Urinary bladder (tissue), 4 donors: ENCODE measurements around the gene ACER1. TPM values are rescaled to one million over a fixed set of nuclear protein-coding genes. Genes with fewer than 3 reads are reported as not detected.
"Not testable (repeated sequence)": the region's sequence is repeated elsewhere in the genome, so short reads cannot be mapped to it uniquely, and the experiment has no call there.

Source experiments
- DNase-seq: peaks from one replicate; pipeline ENCODE4 v3.0.0-alpha.2; 2015; ENCODE audit errors: extremely low spot score
- H3K27ac ChIP-seq: one replicate; pipeline ENCODE4 v1.5.1; 2013; ENCODE audit warnings: low read depth, mild to moderate bottlenecking, moderate library complexity
- H3K36me3 ChIP-seq: one replicate; pipeline ENCODE4 v1.6.1; 2013; ENCODE audit warnings: mild to moderate bottlenecking, moderate library complexity; ENCODE audit not compliant: insufficient read depth
- H3K4me1 ChIP-seq: one replicate; pipeline ENCODE4 v1.6.1; 2013; ENCODE audit warnings: mild to moderate bottlenecking, moderate library complexity; ENCODE audit not compliant: insufficient read depth
- H3K4me3 ChIP-seq: one replicate; pipeline ENCODE4 v1.5.1; 2013; ENCODE audit warnings: low read depth, low read length
- WGBS: extraction: QIAGEN DNeasy Blood & Tissue Kit; methylation state at CpG from one replicate; pipeline ENCODE4 v1.1.7; 2013; 5-methylcytosine and 5-hydroxymethylcytosine counted together
- polyA plus RNA-seq: library from polyadenylated mRNA; stranded (reverse); fragments of 200-250 nt; gene quantifications from one replicate; pipeline ENCODE4 v1.2.3, GENCODE V29; 2013
- total RNA-seq: library from RNA; depleted of rRNA; stranded (reverse); fragments of >200 nt; gene quantifications from one replicate; pipeline ENCODE4 v1.2.3, GENCODE V29; 2014
- donor health status: healthy with polysubstance abuse.
- donor health status: healthy.

Gene ACER1
- total and polyA plus RNA-seq, 2 donors: 0.11 TPM; not detected in 1

DNA sequence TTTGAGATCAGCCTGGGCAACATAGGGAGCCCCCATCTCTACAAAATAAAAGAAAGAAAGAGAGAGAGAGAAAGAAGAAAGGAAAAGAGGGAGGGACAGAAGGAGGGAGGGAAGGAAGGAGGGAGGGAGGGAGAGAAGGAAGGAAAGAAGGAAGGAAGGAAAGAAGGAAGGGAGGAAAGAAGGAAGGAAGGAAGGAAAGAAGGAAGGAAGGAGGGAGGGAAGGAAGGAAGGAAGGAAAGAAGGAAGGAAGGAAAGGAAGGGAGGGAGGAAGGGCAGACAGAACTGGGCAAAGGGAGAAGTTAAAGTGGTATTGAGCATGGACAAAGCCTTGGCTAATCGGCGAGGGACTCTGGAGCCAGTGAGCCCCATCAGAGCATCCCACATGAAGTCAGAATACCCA, 15.9 kb upstream of the ACER1 start:
- not testable (repeated sequence) for H3K4me1 ChIP-seq, DNase-seq, H3K27ac ChIP-seq, H3K4me3 ChIP-seq, H3K36me3 ChIP-seq
- WGBS: 76% methylated on average over 2 of the region's 2 CpGs

DNA sequence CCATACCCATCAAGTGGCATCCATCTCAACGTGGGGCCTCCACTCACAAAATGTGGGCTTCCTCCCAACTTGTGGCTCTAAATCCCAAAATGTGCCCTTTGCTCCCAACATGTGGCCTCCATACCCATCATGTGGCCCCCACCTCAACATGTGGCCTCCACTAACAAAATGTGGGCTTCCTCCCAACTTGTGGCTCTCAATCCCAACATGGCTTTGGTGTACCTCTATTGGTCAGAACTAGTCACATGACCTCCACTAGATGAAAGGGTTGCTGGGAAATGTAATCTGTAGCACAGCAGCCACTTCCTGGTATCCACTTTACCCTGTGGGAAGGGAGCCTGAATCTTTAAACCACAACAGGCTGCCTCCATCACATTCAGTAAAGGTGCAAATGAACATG, 10.1 kb upstream of the ACER1 start:
- no peak overlapping the region for H3K27ac ChIP-seq
- WGBS: 92% methylated on average over 1 of the region's 1 CpG
- DNase-seq: no peak
- no peak overlapping the region for H3K4me3 ChIP-seq
- no peaks in the 10 kb centered on the region for H3K4me1 ChIP-seq
- peaks cover 1% of the 10 kb centered on the region for H3K36me3 ChIP-seq

DNA sequence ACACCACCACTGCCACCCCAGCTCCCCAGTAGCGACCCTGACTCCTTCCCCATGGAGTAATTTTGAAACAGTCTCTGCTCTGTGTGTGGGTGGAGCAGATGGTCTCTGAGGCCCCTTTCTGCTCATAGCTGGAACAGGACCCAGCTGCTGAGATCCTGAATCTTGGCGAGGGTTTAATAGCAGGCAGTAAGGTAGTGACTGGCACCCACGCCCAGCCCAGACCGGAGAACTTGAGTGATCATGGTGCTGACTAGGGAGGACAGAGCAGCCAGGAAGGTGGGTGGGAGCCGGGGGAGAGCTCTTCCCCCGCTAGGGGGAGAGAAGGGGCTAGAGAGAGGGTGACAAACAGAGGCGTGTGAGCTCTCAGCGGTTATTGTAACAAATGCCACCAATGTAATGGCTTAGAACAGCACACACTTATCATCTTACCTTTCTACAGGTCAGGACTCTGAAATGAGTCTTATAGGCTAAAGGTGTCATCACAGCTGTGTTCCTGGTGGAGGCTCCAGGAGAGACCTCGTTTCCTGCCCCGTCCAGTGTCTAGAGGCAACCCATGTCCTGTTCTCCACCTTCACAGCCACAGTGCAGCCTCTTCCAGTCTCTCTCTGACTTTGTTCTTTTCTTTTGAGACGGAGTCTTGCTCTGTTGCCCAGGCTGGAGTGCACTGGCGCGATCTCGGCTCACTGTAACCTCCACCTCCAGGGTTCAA, 7.2 kb upstream of the ACER1 start:
- no peak for DNase-seq
- WGBS: 61% methylated on average over 14 of the region's 14 CpGs
- H3K27ac ChIP-seq: no peak overlapping the region
- H3K36me3 ChIP-seq: peaks cover 1% of the 10 kb centered on the region
- no peaks in the 10 kb centered on the region for H3K4me1 ChIP-seq
- H3K4me3 ChIP-seq: no peak overlapping the region

DNA sequence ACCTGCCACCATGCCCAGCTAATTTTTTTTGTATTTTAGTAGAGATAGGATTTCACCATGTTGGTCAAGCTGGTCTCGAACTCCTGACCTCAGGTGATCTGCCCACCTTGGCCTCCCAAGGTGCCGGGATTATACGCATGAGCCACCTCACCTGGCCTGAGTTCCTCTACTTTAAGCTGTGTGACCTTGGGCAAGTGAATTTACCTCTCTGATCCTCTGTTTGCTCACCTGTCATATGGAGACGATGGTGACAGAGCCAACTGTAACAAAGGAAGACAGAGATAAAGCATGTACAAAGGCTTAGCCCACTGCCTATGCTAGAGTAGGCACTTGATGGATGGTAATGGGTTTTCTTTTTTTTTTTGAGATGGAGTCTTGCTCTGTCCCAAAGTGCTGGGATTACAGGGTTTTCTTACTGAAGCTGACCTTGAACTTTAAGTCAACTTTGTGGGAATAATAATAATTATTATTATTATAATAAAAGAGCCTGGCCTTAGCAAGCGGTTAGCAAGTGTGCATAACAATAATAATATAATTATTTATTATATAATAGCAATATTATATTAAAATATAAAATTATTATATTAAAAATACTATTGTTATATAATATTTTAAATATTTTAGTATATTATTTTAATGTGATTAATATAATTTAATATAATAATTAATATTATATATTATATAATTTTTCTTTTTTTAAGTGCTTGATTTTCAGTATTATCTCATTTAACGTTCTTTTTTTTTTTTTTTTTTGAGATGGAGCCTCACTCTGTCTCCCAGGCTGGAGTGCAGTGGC, 1.3 kb upstream of the ACER1 start:
- H3K4me1 ChIP-seq: no peaks in the 10 kb centered on the region
- WGBS: 92% methylated on average over 6 of the region's 6 CpGs
- H3K4me3 ChIP-seq: no peak overlapping the region
- H3K27ac ChIP-seq: no peak overlapping the region
- H3K36me3 ChIP-seq: no peaks in the 10 kb centered on the region
- DNase-seq: no peak

DNA sequence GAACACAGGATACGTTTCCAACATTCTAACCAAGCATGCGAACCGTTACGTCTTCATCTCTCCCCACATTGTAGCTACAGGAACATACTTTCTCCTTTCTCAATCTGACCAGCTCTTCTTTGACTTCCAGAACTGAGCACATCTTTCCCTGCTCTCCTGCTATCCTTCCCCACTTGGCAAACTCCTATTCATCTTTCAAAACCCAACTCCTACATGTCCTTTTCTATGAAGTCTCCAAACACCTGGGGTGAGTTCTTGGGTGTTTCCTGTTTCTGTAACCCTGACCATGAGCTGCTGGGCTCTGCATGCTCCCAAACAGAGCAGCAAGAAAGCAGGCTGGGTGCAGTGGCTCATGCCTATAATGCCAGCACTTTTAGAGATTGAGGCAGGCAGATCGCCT, 6.6 kb downstream of the ACER1 start:
- DNase-seq: no peak
- no peaks in the 10 kb centered on the region for H3K4me1 ChIP-seq
- H3K36me3 ChIP-seq: no peaks in the 10 kb centered on the region
- no peak overlapping the region for H3K27ac ChIP-seq
- WGBS: 81% methylated on average over 5 of the region's 5 CpGs
- H3K4me3 ChIP-seq: no peak overlapping the region

DNA sequence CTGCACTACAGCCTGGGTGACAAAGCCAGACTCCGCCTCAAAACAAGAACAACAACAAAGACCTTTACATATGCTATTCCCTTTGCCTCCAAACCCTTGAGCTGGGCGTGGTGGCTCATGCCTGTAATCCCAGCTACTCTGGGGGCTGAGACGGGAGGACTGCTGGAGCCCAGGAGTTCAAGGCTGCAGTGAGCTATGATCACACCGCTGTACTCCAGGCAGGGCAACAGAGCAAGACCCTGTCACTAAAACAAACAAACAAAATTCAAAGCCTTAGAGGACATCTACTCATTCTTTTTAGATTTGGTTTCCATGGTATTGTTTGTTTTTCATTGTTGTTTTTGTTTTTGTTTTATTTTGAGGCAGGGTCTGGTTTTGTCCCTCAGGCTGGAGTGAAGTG, 7.8 kb downstream of the ACER1 start:
- no peak for DNase-seq
- H3K4me1 ChIP-seq: no peaks in the 10 kb centered on the region
- WGBS: 72% methylated on average over 4 of the region's 4 CpGs
- no peak overlapping the region for H3K27ac ChIP-seq
- H3K36me3 ChIP-seq: no peaks in the 10 kb centered on the region
- no peak overlapping the region for H3K4me3 ChIP-seq

DNA sequence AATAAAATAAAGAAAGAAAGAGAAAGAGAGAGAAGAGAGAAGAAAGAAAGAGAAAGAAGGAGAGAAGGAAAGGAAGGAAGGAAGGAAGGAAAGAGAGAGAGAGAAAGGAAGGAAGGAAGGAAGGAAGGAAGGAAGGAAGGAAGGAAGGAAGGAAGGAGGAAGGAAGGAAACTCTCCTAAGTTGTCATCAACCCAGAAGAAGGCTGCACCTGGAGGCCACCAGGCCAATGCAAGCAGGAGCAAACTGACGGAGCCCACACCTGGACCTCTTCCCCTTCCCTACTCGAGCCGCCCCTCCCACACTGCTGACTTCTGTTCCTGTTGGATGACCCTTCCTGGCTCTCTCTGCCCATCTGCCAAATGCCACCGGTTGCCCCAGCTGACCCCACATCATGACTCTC, 8.7 kb downstream of the ACER1 start:
- Histone ChIP-seq H3K27ac (no peak overlapping the region), H3K36me3 (no peaks in the 10 kb centered on the region), H3K4me1 (no peaks in the 10 kb centered on the region), H3K4me3 (no peak overlapping the region)
- WGBS: 64% methylated on average over 4 of the region's 4 CpGs
- no peak for DNase-seq

DNA sequence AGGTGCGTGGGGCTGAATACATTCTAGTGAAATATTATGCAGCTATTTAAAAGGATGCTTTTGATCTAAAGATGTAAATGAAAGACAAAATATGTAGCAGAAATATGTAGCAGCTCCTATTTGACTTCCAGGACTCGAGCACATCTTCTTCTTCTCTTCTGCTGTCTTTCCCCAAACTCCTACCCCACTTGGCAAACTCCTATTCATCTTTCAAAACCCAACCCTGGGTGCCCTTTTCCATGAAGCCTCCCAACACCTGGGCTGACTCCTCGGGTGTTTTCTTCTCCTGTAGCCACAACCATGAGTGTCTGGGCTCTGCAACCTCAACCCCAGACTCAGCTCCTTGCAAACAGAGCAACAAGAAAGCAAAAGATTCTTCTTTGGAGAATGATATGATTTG, 11.1 kb downstream of the ACER1 start:
- Histone ChIP-seq H3K4me1 (no peaks in the 10 kb centered on the region), H3K4me3 (no peak overlapping the region), H3K36me3 (no peaks in the 10 kb centered on the region), H3K27ac (no peak overlapping the region)
- WGBS: 55% methylated on average over 3 of the region's 3 CpGs
- DNase-seq: no peak

DNA sequence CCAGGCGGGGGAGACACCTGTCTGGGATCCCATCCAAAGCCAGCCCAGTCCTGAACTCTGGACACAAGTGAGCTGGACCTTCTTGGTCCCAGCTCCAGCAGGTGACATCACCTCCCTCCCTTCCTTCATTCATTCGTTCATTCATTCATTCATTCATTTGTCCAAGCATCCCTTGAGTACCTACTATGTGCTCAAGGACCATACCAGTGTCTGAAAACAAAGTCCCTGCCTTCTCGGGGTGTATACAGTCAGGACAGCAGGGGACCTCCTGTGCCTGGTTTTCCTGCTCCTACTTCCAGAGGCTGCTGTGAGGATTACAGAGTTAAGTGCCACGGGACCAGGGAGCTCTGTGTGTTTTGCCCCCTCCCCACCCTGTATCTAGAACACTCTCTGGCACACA, 14.0 kb downstream of the ACER1 start:
- WGBS: 31% methylated on average over 4 of the region's 4 CpGs
- no peak overlapping the region for H3K27ac ChIP-seq
- DNase-seq: no peak

DNA sequence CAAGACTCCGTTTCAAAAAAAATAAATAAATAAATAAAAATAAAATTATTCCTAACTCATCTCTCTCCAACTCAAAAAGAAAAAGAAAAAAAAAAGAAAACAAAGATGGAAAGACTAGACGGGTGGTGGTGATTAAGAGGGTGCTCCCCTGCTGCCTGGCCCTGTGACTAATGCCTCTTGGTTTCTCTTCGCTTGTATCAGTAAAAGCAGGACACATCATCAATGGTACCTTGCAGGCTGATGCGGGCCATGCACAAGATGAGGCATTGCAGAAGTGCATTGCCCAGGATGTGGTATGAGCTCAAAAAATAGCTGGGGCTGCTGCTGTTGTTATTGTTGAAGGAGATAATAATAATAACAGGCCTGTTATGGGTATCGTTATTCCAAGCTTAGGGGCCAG, 14.6 kb downstream of the ACER1 start:
- H3K27ac ChIP-seq: no peak overlapping the region
- H3K36me3 ChIP-seq: no peaks in the 10 kb centered on the region
- H3K4me3 ChIP-seq: no peak overlapping the region
- no peak for DNase-seq
- no peaks in the 10 kb centered on the region for H3K4me1 ChIP-seq
- WGBS: 72% methylated on average over 5 of the region's 5 CpGs

More for the DNA sequence above, 14.0 kb downstream of the ACER1 start:
- Histone ChIP-seq H3K4me3 (no peak overlapping the region), H3K4me1 (no peaks in the 10 kb centered on the region), H3K36me3 (no peaks in the 10 kb centered on the region)

DNA sequence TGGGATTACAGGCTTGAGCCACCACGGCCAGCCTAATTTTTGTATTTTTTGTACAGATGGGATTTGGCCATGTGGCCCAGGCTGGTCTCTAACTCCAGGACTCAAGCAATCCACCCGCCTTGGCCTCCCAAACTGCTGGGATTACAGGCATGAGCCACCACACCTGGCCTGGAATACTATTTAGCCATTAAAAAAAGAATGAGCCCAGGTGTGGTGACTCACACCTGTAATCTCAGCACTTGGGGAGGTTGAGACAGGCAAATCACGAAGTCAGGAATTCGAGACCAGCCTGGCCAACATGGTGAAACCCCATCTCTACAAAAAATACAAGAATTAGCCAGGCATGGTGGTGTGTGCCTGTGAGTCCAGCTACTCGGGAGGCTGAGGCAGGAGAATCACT, 17.8 kb downstream of the ACER1 start:
- H3K4me3 ChIP-seq, H3K4me1 ChIP-seq, H3K36me3 ChIP-seq, H3K27ac ChIP-seq, DNase-seq: not testable (repeated sequence)
- 85% methylated on average over 5 of the region's 5 CpGs for WGBS

DNA sequence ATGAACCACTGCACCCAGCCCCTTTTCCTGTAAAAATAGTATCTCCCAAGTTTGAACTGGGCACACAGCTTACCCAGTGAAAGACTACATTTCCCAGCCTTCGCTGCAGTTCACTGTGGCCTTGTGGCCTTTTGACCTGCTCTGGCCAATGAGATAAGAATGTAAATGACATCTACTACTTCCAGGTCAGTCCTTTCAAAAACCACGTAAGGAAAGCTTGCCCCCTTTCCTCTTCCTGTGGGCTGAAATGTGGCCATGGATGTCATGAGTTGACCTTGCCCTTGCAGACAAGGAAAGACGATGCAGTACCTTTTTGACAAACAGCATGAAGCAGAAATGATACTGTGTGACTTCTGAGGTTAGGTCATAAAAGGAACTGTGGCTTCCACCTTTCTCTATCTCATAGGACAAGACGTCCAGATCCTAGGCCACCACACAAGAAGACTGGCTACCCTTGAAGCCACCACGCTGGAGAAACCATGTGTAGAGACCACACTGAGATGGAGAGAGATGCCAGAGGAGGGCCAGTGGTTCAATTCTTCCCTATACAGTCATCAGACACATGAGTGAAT, 19.9 kb downstream of the ACER1 start:
- Histone ChIP-seq H3K4me1 (no peaks in the 10 kb centered on the region), H3K36me3 (no peaks in the 10 kb centered on the region), H3K4me3 (no peak overlapping the region), H3K27ac (no peak overlapping the region)
- 74% methylated on average over 5 of the region's 5 CpGs for WGBS
- DNase-seq: no peak

DNA sequence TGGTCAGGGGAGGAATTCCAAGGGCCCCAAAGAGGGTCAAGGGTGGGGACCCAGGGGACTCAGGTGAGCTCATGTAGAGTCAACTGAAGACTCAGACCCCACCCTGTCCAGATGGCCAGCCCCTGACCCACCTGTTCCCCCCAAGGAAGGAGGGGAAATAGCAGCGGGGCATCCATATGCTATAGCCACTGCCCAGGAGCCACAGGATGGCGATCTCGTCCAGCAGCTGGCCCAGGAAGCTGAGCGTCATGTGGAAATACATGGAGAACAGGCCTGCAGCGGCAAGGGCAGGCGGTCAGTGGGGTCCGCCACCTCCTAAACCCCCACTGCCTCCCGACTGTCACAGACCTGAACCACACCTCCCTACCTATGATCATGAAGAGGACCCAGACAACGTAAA, 21.4 kb downstream of the ACER1 start:
- Histone ChIP-seq H3K36me3 (no peaks in the 10 kb centered on the region), H3K4me1 (no peaks in the 10 kb centered on the region), H3K4me3 (no peak overlapping the region), H3K27ac (no peak overlapping the region)
- WGBS: 66% methylated on average over 9 of the region's 9 CpGs
- no peak for DNase-seq

DNA sequence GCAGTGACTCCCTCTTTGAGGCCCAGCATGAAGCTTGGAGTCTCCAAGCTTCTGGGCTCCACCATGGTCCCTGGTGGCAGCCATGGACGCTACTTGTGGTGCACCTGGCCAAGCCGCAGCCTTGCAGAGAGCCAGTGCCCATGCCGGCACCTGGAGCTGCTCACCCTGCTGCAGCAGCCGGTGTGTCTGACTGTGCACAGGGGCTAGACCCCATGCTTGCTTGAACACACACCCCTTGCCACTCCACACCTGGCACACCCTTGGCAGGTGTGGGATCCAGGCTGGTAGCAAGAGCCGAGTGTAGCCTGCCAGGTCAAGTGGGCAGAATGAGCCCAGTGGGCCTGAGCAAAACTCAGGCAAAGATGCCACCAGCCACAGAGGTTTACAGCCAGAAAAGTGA, 35.0 kb downstream of the ACER1 start:
- 90% methylated on average over 5 of the region's 5 CpGs for WGBS
- DNase-seq: no peak
- no peak overlapping the region for H3K4me3 ChIP-seq

More for the DNA sequence above, 35.0 kb downstream of the ACER1 start:
- H3K27ac ChIP-seq: no peak overlapping the region
- no peaks in the 10 kb centered on the region for H3K4me1 ChIP-seq
- H3K36me3 ChIP-seq: no peaks in the 10 kb centered on the region
